GM19043 (cell line): ENCODE results near the gene BTBD1.
"Not testable (repeated sequence)": the region's sequence is repeated elsewhere in the genome, so short reads cannot be mapped to it uniquely, and the experiment has no call there.

Experiments
- ATAC-seq: cut with Tn5 transposase; IDR thresholded peaks from one replicate; pipeline ENCODE4 v1.9.1; 2021; ENCODE audit warnings: low read depth; ENCODE audit not compliant: unreplicated experiment

Gene BTBD1

GRCh38 chr15:83098079-83098478 lies 31.0 kb upstream of the BTBD1 start:
- no peak for ATAC-seq

- ATAC-seq = no peak
These were observed 27.5 kb upstream of the BTBD1 start for GRCh38 chr15:83094583-83094982.

- peak; percentile 84 for ATAC-seq
These were observed 25.4 kb upstream of the BTBD1 start for GRCh38 chr15:83092309-83092976.

- not testable (repeated sequence) for ATAC-seq
These were observed 24.9 kb upstream of the BTBD1 start for GRCh38 chr15:83091965-83092308.

GRCh38 chr15:83090465-83090864 lies 23.4 kb upstream of the BTBD1 start:
- no peak for ATAC-seq

- ATAC-seq = no peak
These were observed 21.8 kb upstream of the BTBD1 start for GRCh38 chr15:83088876-83089275.

- no peak for ATAC-seq
These were observed 20.5 kb upstream of the BTBD1 start for GRCh38 chr15:83087576-83087975.

- ATAC-seq = not testable (repeated sequence)
These were observed 19.0 kb upstream of the BTBD1 start for GRCh38 chr15:83085864-83086552.

GRCh38 chr15:83085461-83085860 lies 18.4 kb upstream of the BTBD1 start:
- ATAC-seq = not testable (repeated sequence)

GRCh38 chr15:83082730-83083386 lies 15.8 kb upstream of the BTBD1 start:
- no peak for ATAC-seq

GRCh38 chr15:83081256-83082014 lies 14.4 kb upstream of the BTBD1 start:
- no peak for ATAC-seq

GRCh38 chr15:83078712-83079111 lies 11.7 kb upstream of the BTBD1 start:
- no peak for ATAC-seq

GRCh38 chr15:83077491-83078230 lies 10.6 kb upstream of the BTBD1 start:
- no peak for ATAC-seq

GRCh38 chr15:83069211-83069642 lies 2.2 kb upstream of the BTBD1 start:
- not testable (repeated sequence) for ATAC-seq

GRCh38 chr15:83068054-83068453 lies 1.0 kb upstream of the BTBD1 start:
- ATAC-seq = no peak

- no peak for ATAC-seq
These were observed 548 bp upstream of the BTBD1 start for GRCh38 chr15:83067638-83067962.

- no peak for ATAC-seq
These were observed 868 bp downstream of the BTBD1 start for GRCh38 chr15:83066034-83066733.

- ATAC-seq = no peak
These were observed 1.6 kb downstream of the BTBD1 start for GRCh38 chr15:83065431-83065830.

- no peak for ATAC-seq
These were observed 2.2 kb downstream of the BTBD1 start for GRCh38 chr15:83064859-83065258.

- ATAC-seq = no peak
These were observed 3.5 kb downstream of the BTBD1 start for GRCh38 chr15:83063551-83063950.
